ENCODE measurements around the gene TBXAS1. TPM values are rescaled to one million over a fixed set of nuclear protein-coding genes. Genes with fewer than 3 reads are reported as not detected.

The TBXAS1 gene
- polyA plus RNA-seq, 2 of the 4 experiments (the other 2 are of a cell fraction): 8.8 to 11.6 TPM

DNA sequence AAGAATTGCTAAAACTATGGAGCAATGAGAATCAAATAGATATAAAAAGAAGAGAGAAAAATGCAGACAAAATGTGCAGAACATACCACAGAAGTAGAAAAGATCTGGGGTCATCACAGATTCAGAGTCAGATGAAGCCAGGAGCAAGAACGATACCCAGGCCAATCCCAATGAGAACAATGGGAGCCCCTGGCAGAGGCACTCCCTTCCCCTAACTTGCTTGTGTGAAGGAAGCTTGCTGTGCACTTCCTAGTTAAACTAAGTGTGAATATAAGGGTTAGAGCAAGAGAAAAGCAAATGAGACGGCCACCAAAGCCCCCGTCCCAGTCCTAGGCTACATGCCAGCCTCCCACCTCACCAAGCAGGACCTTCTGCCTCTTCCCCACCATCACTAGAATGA, 221.0 kb downstream of the TBXAS1 start:
- H3K4me2 ChIP-seq: no peak overlapping the region

DNA sequence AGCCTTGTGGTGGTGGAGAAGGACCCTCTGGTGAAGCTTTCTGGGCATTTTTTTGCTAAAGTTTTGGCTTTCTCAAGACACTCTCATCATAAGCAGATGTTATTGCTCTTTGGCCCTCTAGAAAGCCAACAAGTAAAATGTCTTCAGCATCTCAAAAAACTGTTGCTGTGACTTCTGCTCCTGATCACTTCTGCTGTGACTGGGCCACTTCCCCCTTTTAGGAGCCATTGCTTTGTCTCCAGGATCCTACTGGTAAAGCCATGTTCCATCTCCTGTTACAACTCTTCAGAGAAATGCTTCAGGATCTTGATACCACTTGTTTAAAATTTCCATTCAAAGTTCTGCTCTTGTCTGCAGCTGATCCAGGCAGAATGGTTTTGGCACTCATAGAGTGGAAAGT, 222.8 kb downstream of the TBXAS1 start:
- CTCF ChIA-PET: no interaction called here

More for the DNA sequence above, 221.0 kb downstream of the TBXAS1 start:
- 89% methylated on average over 3 of the region's 3 CpGs for WGBS (ENCODE audit: missing lambda C conversion rate)
- Histone ChIP-seq H3K4me3 (no peak overlapping the region), H3K4me1 (peaks cover 10% of the 10 kb centered on the region; the same call in 1 of the 3 replicates), H3K27ac (no peak overlapping the region), H3K9me3 (no peaks in the 10 kb centered on the region)
- DNase-seq (ENCODE audit: low read depth in 1 of 2, low spot score in 1 of 2) (no peak), FAIRE-seq (no peak), ATAC-seq (no peak)
- no peak for TF ChIP-seq CBX2 (IDR thresholded peaks at IDR 0.05; ENCODE audit: borderline replicate concordance, low read depth)
- no peak for TF ChIP-seq BHLHE40 (IDR thresholded peaks at IDR 0.05; ENCODE audit: low read depth, low read length)
- TF ChIP-seq, protein P1, sequence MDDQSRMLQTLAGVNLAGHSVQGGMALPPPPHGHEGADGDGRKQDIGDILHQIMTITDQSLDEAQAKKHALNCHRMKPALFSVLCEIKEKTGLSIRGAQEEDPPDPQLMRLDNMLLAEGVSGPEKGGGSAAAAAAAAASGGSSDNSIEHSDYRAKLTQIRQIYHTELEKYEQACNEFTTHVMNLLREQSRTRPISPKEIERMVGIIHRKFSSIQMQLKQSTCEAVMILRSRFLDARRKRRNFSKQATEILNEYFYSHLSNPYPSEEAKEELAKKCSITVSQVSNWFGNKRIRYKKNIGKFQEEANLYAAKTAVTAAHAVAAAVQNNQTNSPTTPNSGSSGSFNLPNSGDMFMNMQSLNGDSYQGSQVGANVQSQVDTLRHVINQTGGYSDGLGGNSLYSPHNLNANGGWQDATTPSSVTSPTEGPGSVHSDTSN (IDR thresholded peaks at IDR 0.05): no peak
- TF ChIP-seq, protein P2, sequence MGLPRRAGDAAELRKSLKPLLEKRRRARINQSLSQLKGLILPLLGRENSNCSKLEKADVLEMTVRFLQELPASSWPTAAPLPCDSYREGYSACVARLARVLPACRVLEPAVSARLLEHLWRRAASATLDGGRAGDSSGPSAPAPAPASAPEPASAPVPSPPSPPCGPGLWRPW (IDR thresholded peaks at IDR 0.05): no peak
- ChIA-PET POLR2A (no interaction called here), CTCF (interaction anchor here (0.6 kb wide), 1 partner anchor 118 kb away, joined by 3 read pairs; no protein-coding TSS in a partner anchor)

DNA sequence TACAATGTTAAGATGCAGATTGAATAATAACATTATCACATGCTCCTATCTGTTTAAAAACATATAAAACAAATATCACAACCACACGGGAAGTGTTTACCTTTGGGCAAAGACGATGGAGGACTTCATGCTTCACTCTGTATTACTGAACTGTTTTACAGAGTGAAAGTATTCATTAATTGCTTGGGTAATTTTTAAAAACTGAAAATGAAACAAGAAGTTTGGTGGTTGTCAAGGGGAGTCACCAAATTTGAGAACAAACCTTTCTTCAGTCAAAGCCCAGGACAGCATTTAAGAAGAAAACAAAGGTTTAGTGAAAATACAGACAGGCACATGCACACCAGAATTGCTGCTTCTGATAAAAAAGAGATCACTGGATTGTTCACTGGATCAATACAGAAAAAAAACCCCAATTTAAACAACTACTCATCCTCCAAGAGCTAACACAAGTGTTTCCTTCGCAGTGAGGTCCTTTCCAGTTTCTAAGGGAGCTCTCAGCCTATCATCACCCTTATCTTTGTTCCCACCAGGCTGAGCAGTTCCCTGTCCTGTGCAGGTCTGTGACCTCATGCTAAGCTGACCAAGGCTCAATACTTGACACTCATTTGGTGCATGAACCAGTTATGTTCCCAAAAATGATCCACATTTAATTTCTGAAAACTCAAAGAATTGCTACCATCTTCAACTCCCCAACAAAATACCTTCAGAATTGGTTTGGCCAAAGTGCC, 224.9 kb downstream of the TBXAS1 start:
- Histone ChIP-seq H3K4me2 (no peak overlapping the region), H3K9me3 (no peaks in the 10 kb centered on the region), H3K4me3 (no peak overlapping the region), H3K4me1 (peaks cover 10% of the 10 kb centered on the region), H3K27ac (no peak overlapping the region)
- POLR2A ChIA-PET: no interaction called here
- no peak for ATAC-seq
- DNase-seq (ENCODE audit: low read depth in 1 of 2, low spot score in 1 of 2): no peak
- TF ChIP-seq, protein P3, sequence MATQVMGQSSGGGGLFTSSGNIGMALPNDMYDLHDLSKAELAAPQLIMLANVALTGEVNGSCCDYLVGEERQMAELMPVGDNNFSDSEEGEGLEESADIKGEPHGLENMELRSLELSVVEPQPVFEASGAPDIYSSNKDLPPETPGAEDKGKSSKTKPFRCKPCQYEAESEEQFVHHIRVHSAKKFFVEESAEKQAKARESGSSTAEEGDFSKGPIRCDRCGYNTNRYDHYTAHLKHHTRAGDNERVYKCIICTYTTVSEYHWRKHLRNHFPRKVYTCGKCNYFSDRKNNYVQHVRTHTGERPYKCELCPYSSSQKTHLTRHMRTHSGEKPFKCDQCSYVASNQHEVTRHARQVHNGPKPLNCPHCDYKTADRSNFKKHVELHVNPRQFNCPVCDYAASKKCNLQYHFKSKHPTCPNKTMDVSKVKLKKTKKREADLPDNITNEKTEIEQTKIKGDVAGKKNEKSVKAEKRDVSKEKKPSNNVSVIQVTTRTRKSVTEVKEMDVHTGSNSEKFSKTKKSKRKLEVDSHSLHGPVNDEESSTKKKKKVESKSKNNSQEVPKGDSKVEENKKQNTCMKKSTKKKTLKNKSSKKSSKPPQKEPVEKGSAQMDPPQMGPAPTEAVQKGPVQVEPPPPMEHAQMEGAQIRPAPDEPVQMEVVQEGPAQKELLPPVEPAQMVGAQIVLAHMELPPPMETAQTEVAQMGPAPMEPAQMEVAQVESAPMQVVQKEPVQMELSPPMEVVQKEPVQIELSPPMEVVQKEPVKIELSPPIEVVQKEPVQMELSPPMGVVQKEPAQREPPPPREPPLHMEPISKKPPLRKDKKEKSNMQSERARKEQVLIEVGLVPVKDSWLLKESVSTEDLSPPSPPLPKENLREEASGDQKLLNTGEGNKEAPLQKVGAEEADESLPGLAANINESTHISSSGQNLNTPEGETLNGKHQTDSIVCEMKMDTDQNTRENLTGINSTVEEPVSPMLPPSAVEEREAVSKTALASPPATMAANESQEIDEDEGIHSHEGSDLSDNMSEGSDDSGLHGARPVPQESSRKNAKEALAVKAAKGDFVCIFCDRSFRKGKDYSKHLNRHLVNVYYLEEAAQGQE (IDR thresholded peaks at IDR 0.05): no peak
- TF ChIP-seq KDM5A (IDR thresholded peaks at IDR 0.05) (no peak), CHD2 (IDR thresholded peaks at IDR 0.05; ENCODE audit: low read length, partially characterized antibody) (no peak), EHF (CRISPR knock-in tag; IDR thresholded peaks at IDR 0.05) (no peak), NFE2L2 (conservative IDR thresholded peaks at IDR 0.05; ENCODE audit: low read length) (no peak), KDM1A (IDR thresholded peaks at IDR 0.05; ENCODE audit: low read depth) (no peak), HEYL (CRISPR knock-in tag; IDR thresholded peaks at IDR 0.05) (no peak)
- TF ChIP-seq, protein P4, sequence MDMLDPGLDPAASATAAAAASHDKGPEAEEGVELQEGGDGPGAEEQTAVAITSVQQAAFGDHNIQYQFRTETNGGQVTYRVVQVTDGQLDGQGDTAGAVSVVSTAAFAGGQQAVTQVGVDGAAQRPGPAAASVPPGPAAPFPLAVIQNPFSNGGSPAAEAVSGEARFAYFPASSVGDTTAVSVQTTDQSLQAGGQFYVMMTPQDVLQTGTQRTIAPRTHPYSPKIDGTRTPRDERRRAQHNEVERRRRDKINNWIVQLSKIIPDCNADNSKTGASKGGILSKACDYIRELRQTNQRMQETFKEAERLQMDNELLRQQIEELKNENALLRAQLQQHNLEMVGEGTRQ (IDR thresholded peaks at IDR 0.05): no peak
- TF ChIP-seq, protein P5, sequence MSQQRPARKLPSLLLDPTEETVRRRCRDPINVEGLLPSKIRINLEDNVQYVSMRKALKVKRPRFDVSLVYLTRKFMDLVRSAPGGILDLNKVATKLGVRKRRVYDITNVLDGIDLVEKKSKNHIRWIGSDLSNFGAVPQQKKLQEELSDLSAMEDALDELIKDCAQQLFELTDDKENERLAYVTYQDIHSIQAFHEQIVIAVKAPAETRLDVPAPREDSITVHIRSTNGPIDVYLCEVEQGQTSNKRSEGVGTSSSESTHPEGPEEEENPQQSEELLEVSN (IDR thresholded peaks at IDR 0.05; ENCODE audit: borderline replicate concordance, low read depth): no peak
- TF ChIP-seq, protein P6, sequence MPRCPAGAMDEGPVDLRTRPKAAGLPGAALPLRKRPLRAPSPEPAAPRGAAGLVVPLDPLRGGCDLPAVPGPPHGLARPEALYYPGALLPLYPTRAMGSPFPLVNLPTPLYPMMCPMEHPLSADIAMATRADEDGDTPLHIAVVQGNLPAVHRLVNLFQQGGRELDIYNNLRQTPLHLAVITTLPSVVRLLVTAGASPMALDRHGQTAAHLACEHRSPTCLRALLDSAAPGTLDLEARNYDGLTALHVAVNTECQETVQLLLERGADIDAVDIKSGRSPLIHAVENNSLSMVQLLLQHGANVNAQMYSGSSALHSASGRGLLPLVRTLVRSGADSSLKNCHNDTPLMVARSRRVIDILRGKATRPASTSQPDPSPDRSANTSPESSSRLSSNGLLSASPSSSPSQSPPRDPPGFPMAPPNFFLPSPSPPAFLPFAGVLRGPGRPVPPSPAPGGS (IDR thresholded peaks at IDR 0.05): no peak
- WGBS (ENCODE audit: missing lambda C conversion rate): 69% methylated on average over 3 of the region's 3 CpGs
- CTCF ChIA-PET: interaction anchor here (0.6 to 1.6 kb wide), 2 partner anchors 49 to 122 kb away, joined by 3 to 4 read pairs; no protein-coding TSS in a partner anchor
- FAIRE-seq: no peak

More for the DNA sequence above, 222.8 kb downstream of the TBXAS1 start:
- FAIRE-seq (no peak), DNase-seq (ENCODE audit: low read depth in 1 of 2, low spot score in 1 of 2) (no peak), ATAC-seq (no peak)
- TF ChIP-seq SREBF2 (IDR thresholded peaks at IDR 0.05): no peak
- TF ChIP-seq, protein P7, sequence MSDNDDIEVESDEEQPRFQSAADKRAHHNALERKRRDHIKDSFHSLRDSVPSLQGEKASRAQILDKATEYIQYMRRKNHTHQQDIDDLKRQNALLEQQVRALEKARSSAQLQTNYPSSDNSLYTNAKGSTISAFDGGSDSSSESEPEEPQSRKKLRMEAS (IDR thresholded peaks at IDR 0.05): no peak
- TF ChIP-seq, protein P5 (IDR thresholded peaks at IDR 0.05; ENCODE audit: borderline replicate concordance, low read depth): no peak
- no peak for TF ChIP-seq ZNF302 (CRISPR knock-in tag; IDR thresholded peaks at IDR 0.05)
- no peak for TF ChIP-seq RFX5 (IDR thresholded peaks at IDR 0.05)
- no peak for TF ChIP-seq HOXB13 (CRISPR knock-in tag; IDR thresholded peaks at IDR 0.05; ENCODE audit: low read depth)
- TF ChIP-seq MYC (IDR thresholded peaks at IDR 0.05; ENCODE audit: borderline replicate concordance, low read length): no peak
- TF ChIP-seq NFE2L2 (conservative IDR thresholded peaks at IDR 0.05; ENCODE audit: low read length): no peak
- Histone ChIP-seq H3K4me2 (no peak overlapping the region), H3K27ac (no peak overlapping the region), H3K9me3 (no peaks in the 10 kb centered on the region), H3K4me3 (no peak overlapping the region), H3K4me1 (0 out of 3 replicates have a peak, but pooled peaks cover 3% of the 10 kb centered on the region)
- POLR2A ChIA-PET: no interaction called here
